ENCODE measurements around the gene SKAP2.

Gene SKAP2

GRCh38 chr7:26637610-26638009, 226.8 kb downstream of the SKAP2 start:
- ATAC-seq (no peak), DNase-seq (ENCODE audit: low spot score in 2 of 2) (no peak)
- Mint-ChIP-seq H3K4me1 (peaks cover 5% of the 10 kb centered on the region), H3K27ac (no peak overlapping the region), H3K36me3 (no peaks in the 10 kb centered on the region), H3K4me3 (no peak overlapping the region), H3K9me3 (no peaks in the 10 kb centered on the region)

GRCh38 chr7:26636808-26637207, 227.6 kb downstream of the SKAP2 start:
- Mint-ChIP-seq H3K4me1 (peaks cover 5% of the 10 kb centered on the region), H3K9me3 (no peaks in the 10 kb centered on the region), H3K4me3 (no peak overlapping the region), H3K36me3 (no peaks in the 10 kb centered on the region), H3K27ac (no peak overlapping the region)
- ATAC-seq (no peak), DNase-seq (ENCODE audit: low spot score in 2 of 2) (no peak)

GRCh38 chr7:26633557-26633956, 230.8 kb downstream of the SKAP2 start:
- H3K27ac Mint-ChIP-seq = no peak overlapping the region
- H3K4me3 Mint-ChIP-seq = no peak overlapping the region
- no peaks in the 10 kb centered on the region for H3K36me3 Mint-ChIP-seq
- DNase-seq (ENCODE audit: low spot score in 2 of 2) (no peak), ATAC-seq (no peak)
- peaks cover 5% of the 10 kb centered on the region for H3K4me1 Mint-ChIP-seq
- H3K9me3 Mint-ChIP-seq = no peaks in the 10 kb centered on the region

- Mint-ChIP-seq H3K4me1 (peaks cover 5% of the 10 kb centered on the region), H3K9me3 (no peaks in the 10 kb centered on the region), H3K36me3 (no peaks in the 10 kb centered on the region), H3K4me3 (no peak overlapping the region), H3K27ac (no peak overlapping the region)
- no peak for ATAC-seq
- DNase-seq (ENCODE audit: low spot score in 2 of 2) = no peak
These were observed 232.8 kb downstream of the SKAP2 start for GRCh38 chr7:26631601-26632000.

DNA sequence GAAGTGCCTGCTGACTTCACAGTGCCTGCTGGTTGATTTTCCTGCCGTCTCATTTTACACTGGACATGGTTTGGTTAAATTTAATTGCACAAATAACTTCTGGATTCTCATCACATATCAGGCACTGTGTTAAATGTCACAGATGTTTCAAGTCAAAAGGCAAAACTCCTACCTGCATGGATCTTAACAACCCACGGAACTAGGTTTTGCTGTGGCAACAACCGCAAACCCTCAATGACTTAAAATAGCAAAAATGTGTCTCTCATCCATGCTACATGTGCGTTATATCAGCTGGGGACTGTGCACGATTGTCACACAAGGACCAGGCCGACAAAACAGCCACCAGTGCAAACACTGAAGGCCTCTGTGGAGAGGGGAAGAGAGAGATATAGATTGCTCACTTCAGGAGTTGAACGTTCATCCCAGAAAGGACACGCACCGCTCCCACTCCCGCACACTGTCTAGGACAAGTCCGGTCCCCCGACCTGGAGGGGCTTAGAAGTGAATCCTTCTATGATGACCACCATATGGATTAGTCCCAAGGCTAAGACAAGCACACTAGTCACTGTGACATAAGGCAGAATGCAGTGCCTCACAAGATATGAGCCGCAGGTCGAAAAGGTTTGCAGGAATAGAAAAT, 233.3 kb downstream of the SKAP2 start:
- H3K4me1 Mint-ChIP-seq = peaks cover 5% of the 10 kb centered on the region

GRCh38 chr7:26630361-26630760, 234.0 kb downstream of the SKAP2 start:
- H3K9me3 Mint-ChIP-seq = no peaks in the 10 kb centered on the region
- DNase-seq (ENCODE audit: low spot score in 2 of 2) = no peak
- peaks cover 5% of the 10 kb centered on the region for H3K4me1 Mint-ChIP-seq
- ATAC-seq = no peak
- H3K4me3 Mint-ChIP-seq = no peak overlapping the region
- no peaks in the 10 kb centered on the region for H3K36me3 Mint-ChIP-seq
- no peak overlapping the region for H3K27ac Mint-ChIP-seq

More for the DNA sequence above, 233.3 kb downstream of the SKAP2 start:
- ATAC-seq (no peak), DNase-seq (ENCODE audit: low spot score in 2 of 2) (no peak)
- Mint-ChIP-seq H3K9me3 (no peaks in the 10 kb centered on the region), H3K27ac (no peak overlapping the region), H3K36me3 (no peaks in the 10 kb centered on the region), H3K4me3 (no peak overlapping the region)

GRCh38 chr7:26629696-26630095, 234.7 kb downstream of the SKAP2 start:
- Mint-ChIP-seq H3K4me3 (no peak overlapping the region), H3K27ac (no peak overlapping the region), H3K9me3 (no peaks in the 10 kb centered on the region), H3K4me1 (peaks cover 5% of the 10 kb centered on the region), H3K36me3 (no peaks in the 10 kb centered on the region)
- ATAC-seq (no peak), DNase-seq (ENCODE audit: low spot score in 2 of 2) (no peak)

DNA sequence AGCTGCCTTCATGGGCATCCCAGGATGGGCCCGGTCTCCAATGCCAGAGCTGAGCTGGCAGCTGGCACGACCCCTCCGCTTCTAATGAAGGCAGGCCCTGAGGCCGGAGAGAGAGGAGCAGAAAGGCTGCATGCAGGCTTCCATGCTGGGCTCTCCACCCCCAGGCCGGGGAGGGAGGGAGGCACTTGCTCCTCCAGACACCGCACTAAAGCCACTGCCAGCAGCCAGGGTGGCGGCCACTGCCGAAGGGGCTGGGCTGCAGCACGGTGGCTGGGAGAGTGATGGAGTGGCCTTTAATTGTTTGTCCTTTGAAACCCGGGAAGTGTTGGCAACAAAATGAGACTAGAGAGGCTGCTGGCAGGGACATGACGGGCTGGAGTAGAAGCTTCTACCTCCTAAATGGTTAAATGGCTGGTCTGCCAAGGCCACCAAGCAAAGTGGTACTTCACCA, 236.5 kb downstream of the SKAP2 start:
- ATAC-seq (no peak), DNase-seq (ENCODE audit: low spot score in 2 of 2) (no peak)
- H3K4me1 Mint-ChIP-seq = no peaks in the 10 kb centered on the region
- H3K9me3 Mint-ChIP-seq = no peaks in the 10 kb centered on the region
- H3K36me3 Mint-ChIP-seq = no peaks in the 10 kb centered on the region
- no peak overlapping the region for H3K4me3 Mint-ChIP-seq
- H3K27ac Mint-ChIP-seq = no peak overlapping the region

DNA sequence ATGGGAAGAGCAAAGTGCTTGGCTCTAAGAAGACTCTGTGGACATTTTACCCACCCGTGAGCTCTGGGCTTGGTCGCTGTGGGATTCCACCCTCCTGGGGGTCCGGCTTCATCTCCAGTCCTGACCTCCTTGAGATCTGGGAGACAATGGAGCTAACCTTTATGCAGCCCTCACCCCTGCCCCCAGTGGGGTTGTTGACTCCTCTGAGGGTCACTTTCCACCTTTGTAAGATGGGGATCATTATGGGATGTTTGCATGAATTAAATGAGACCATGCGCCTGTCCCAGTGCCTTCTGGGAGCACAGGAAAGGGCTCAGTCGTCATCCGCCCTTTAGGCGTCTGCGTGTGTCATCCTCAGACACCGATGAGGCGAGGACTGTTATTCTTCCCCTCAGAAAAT, 237.2 kb downstream of the SKAP2 start:
- ATAC-seq = no peak

DNA sequence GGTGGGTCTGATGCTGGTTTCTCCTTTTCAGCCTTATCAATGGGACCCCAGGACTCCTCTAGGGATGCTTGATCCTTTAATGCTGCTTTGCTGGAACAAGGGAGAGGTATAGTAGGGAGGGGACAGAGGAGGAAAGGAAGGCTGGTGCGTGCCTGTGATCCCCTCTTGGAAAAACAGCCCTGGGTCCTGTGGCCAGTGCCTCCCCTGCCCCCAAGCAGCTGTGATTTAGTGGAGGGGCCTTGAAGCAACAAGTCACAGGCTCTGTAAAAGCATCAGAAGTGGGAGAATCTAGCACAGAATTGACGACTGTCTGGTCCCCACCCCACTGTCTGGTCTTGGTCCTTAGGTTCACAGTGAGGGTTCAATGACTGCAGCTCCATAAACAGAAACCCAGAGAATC, 237.7 kb downstream of the SKAP2 start:
- ATAC-seq (peak; percentile 25), DNase-seq (ENCODE audit: low spot score in 2 of 2) (no peak)
- Mint-ChIP-seq H3K27ac (no peak overlapping the region), H3K36me3 (no peaks in the 10 kb centered on the region), H3K9me3 (no peaks in the 10 kb centered on the region), H3K4me1 (no peaks in the 10 kb centered on the region), H3K4me3 (no peak overlapping the region)

More for the DNA sequence above, 237.2 kb downstream of the SKAP2 start:
- Mint-ChIP-seq H3K27ac (no peak overlapping the region), H3K9me3 (no peaks in the 10 kb centered on the region), H3K4me1 (no peaks in the 10 kb centered on the region), H3K36me3 (no peaks in the 10 kb centered on the region), H3K4me3 (no peak overlapping the region)
- DNase-seq (ENCODE audit: low spot score in 2 of 2) = no peak

DNA sequence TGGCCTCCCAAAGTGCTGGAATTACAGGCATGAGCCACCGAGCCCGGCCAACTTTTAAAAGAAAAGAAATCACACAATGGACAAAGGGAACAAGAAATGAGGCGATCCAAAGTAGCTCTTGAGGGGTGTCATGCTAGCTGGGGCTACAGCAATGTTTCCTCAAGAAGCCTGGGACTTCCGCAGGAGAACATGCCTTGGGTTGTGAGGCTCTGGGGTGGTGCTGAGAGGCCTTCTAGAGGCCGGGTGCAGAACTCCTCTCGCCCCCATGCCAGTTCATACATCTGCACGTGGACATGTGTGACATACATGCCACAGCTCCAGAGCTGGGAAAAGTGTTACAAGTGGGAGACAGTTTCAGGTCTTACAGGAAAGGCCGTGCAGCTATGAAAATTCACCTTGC, 238.2 kb downstream of the SKAP2 start:
- Mint-ChIP-seq H3K27ac (no peak overlapping the region), H3K4me3 (no peak overlapping the region), H3K36me3 (no peaks in the 10 kb centered on the region), H3K9me3 (no peaks in the 10 kb centered on the region), H3K4me1 (no peaks in the 10 kb centered on the region)
- ATAC-seq = peak; percentile 6
- DNase-seq (ENCODE audit: low spot score in 2 of 2) = no peak

DNA sequence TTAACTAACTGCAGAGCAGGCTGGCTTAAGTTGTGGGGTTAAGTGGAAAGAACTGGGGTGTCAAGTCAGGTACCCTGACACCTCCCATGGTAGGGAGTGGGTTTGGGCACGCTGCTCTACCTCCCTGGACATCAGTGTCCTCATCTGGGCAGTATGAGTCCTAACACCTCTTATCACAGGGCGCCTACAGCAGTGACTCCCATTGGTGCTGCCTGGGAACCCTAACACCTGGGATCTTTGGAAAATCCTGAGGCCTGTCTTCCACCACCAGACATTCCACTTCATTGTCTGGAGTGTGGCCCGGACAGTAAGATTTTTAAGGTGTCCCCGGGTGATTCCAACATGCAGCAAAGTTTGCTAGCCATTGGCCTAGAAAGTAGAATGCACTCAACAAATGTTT, 239.1 kb downstream of the SKAP2 start:
- Mint-ChIP-seq H3K27ac (no peak overlapping the region), H3K9me3 (no peaks in the 10 kb centered on the region), H3K4me3 (no peak overlapping the region), H3K4me1 (no peaks in the 10 kb centered on the region), H3K36me3 (no peaks in the 10 kb centered on the region)
- DNase-seq (ENCODE audit: low spot score in 2 of 2) = no peak
- ATAC-seq = no peak

DNA sequence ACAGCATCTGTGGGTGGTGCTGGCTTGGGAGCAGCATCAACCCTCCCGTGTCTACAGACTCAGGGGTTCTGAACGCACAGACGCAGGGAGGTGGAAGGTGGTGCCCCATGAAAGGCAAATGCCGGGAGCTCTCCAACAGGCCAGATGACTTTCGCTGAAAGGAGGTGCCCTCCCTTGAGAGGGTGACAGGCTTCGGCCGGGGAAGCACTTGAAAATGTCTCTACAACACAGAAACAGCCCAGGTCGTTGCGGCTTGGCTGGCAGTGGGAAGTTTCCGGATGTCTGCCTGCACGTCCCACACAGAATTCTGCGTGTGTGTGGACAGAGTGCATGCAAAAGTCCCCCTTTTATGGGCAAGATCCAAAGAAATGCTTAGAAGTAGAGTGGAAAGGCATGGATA, 239.6 kb downstream of the SKAP2 start:
- no peak for DNase-seq (ENCODE audit: low spot score in 2 of 2)
- H3K27ac Mint-ChIP-seq = no peak overlapping the region
- no peak overlapping the region for H3K4me3 Mint-ChIP-seq
- H3K36me3 Mint-ChIP-seq = no peaks in the 10 kb centered on the region
- H3K4me1 Mint-ChIP-seq = no peaks in the 10 kb centered on the region
- ATAC-seq = no peak
- no peaks in the 10 kb centered on the region for H3K9me3 Mint-ChIP-seq

DNA sequence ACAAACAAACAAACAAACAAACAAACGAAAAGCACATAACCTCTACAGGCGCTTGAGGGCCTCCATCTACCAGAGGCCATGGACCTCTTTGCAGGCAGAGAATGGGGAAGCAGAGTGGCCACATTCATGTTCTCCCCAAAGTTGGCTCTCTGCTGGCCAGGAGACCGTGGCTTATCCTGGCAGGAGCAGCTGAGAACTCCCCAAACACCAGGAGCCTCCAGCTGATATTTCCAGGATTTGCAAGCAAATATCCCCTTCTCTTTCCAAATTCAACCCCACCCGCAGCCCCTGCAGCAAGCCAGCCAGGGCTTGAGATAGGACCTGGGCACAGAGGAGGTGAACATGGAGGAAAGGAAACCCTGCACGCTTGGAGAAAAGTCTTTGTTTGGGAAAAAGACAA, 240.0 kb downstream of the SKAP2 start:
- no peaks in the 10 kb centered on the region for H3K9me3 Mint-ChIP-seq
- no peaks in the 10 kb centered on the region for H3K4me1 Mint-ChIP-seq
- DNase-seq (ENCODE audit: low spot score in 2 of 2) (no peak), ATAC-seq (no peak)
- no peak overlapping the region for H3K4me3 Mint-ChIP-seq
- no peaks in the 10 kb centered on the region for H3K36me3 Mint-ChIP-seq
- H3K27ac Mint-ChIP-seq = no peak overlapping the region

- Mint-ChIP-seq H3K4me3 (no peak overlapping the region), H3K36me3 (no peaks in the 10 kb centered on the region), H3K27ac (no peak overlapping the region), H3K9me3 (no peaks in the 10 kb centered on the region), H3K4me1 (no peaks in the 10 kb centered on the region)
- DNase-seq (ENCODE audit: low spot score in 2 of 2) (no peak), ATAC-seq (no peak)
These were observed 244.0 kb downstream of the SKAP2 start for GRCh38 chr7:26620352-26620751.

- Mint-ChIP-seq H3K4me3 (no peak overlapping the region), H3K27ac (no peak overlapping the region), H3K36me3 (no peaks in the 10 kb centered on the region), H3K9me3 (no peaks in the 10 kb centered on the region), H3K4me1 (no peaks in the 10 kb centered on the region)
- DNase-seq (ENCODE audit: low spot score in 2 of 2) (no peak), ATAC-seq (no peak)
These were observed 244.9 kb downstream of the SKAP2 start for GRCh38 chr7:26619348-26619984.

All from stimulated activated effector memory CD8-positive, alpha-beta T cell treated with anti-CD3 and anti-CD28 coated beads, Interleukin-12 subunit alpha, Interleukin-12 subunit beta, amount 100 ng/mL, for 72 hours (primary cell).